ENCODE measurements around the gene DDIT4.
"Not testable (repeated sequence)": the region's sequence is repeated elsewhere in the genome, so short reads cannot be mapped to it uniquely, and the experiment has no call there.

Gene DDIT4

GRCh38 chr10:72297805-72298591 lies 24.3 kb downstream of the DDIT4 start:
- Histone ChIP-seq H3K9me3 (no peaks in the 10 kb centered on the region), H3K4me1 (ENCODE audit: control insufficient read depth in 1 of 2, insufficient read depth in 1 of 2, low read depth in 1 of 2, low read length in 1 of 2) (peaks cover 46 to 49% of the 10 kb centered on the region in 2 experiments), H3K36me3 (no peaks in the 10 kb centered on the region), H3K27ac (peak overlapping the region; percentile 97), H3K27me3 (no peaks in the 10 kb centered on the region), H3K4me3 (ENCODE audit: low read depth in 1 of 2, low read length in 1 of 2) (peak overlapping the region; percentile 65 to 81)
- TF ChIP-seq, protein P1, sequence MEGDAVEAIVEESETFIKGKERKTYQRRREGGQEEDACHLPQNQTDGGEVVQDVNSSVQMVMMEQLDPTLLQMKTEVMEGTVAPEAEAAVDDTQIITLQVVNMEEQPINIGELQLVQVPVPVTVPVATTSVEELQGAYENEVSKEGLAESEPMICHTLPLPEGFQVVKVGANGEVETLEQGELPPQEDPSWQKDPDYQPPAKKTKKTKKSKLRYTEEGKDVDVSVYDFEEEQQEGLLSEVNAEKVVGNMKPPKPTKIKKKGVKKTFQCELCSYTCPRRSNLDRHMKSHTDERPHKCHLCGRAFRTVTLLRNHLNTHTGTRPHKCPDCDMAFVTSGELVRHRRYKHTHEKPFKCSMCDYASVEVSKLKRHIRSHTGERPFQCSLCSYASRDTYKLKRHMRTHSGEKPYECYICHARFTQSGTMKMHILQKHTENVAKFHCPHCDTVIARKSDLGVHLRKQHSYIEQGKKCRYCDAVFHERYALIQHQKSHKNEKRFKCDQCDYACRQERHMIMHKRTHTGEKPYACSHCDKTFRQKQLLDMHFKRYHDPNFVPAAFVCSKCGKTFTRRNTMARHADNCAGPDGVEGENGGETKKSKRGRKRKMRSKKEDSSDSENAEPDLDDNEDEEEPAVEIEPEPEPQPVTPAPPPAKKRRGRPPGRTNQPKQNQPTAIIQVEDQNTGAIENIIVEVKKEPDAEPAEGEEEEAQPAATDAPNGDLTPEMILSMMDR (IDR thresholded peaks at IDR 0.05), result peak; percentile 31

- H3K4me1 ChIP-seq (ENCODE audit: control insufficient read depth in 1 of 2, insufficient read depth in 1 of 2, low read depth in 1 of 2, low read length in 1 of 2), result peaks cover 39 to 43% of the 10 kb centered on the region in 2 experiments
- no peaks in the 10 kb centered on the region for H3K9me3 ChIP-seq
- no peak overlapping the region for H3K4me3 ChIP-seq (ENCODE audit: low read depth in 1 of 2, low read length in 1 of 2)
- TF ChIP-seq, protein P1 (IDR thresholded peaks at IDR 0.05), result no peak
- H3K27ac ChIP-seq, result peak overlapping the region; percentile 97
- no peaks in the 10 kb centered on the region for H3K27me3 ChIP-seq
- H3K36me3 ChIP-seq, result no peaks in the 10 kb centered on the region
Observed at GRCh38 chr10:72298592-72299519, 25.1 kb downstream of the DDIT4 start.

GRCh38 chr10:72303424-72304128 lies 29.9 kb downstream of the DDIT4 start:
- Histone ChIP-seq H3K27me3 (no peaks in the 10 kb centered on the region), H3K27ac (no peak overlapping the region), H3K4me3 (ENCODE audit: low read depth in 1 of 2, low read length in 1 of 2) (no peak overlapping the region), H3K4me1 (ENCODE audit: control insufficient read depth in 1 of 2, insufficient read depth in 1 of 2, low read depth in 1 of 2, low read length in 1 of 2) (peaks cover 7% of the 10 kb centered on the region in 2 experiments), H3K36me3 (no peaks in the 10 kb centered on the region), H3K9me3 (no peaks in the 10 kb centered on the region)
- TF ChIP-seq, protein P1 (IDR thresholded peaks at IDR 0.05), result no peak

DNA sequence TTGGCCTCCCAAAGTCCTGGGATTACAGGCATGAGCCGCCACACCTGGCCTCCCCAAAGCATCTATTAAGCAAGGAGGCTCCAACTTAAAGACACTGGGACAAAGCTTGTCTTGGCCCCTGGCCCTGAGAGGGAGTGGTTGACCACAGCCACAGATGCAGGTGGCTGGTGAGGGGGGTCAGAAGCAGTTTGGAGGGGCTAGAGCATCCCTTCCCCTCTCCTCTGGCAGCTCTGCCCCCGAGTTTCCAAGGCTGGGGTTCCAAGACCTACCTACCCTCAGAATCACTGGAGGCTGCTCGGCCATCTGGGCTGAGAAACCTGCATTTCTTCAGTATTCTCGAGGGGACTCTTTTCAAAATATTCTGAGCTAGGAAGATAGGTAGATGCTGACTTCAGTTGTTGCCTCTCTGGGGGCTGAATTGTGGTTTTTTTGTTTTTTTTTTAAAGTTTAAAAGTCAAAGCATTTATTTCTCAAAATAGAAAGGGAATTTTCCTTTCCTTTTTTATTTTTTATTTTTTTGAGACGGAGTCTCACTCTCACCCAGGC lies 32.6 kb downstream of the DDIT4 start:
- Histone ChIP-seq H3K27ac (no peak overlapping the region), H3K36me3 (no peaks in the 10 kb centered on the region), H3K27me3 (no peaks in the 10 kb centered on the region), H3K4me3 (ENCODE audit: low read depth in 1 of 2, low read length in 1 of 2) (no peak overlapping the region), H3K9me3 (no peaks in the 10 kb centered on the region), H3K4me1 (ENCODE audit: control insufficient read depth in 1 of 2, insufficient read depth in 1 of 2, low read depth in 1 of 2, low read length in 1 of 2) (peaks cover 27 to 29% of the 10 kb centered on the region in 2 experiments)
- TF ChIP-seq, protein P1 (IDR thresholded peaks at IDR 0.05), result no peak

- not testable (repeated sequence) for H3K36me3 ChIP-seq; H3K27ac ChIP-seq; H3K27me3 ChIP-seq; H3K4me3 ChIP-seq (ENCODE audit: low read depth in 1 of 2, low read length in 1 of 2); H3K9me3 ChIP-seq
- peaks cover 27 to 29% of the 10 kb centered on the region in 2 experiments for H3K4me1 ChIP-seq (ENCODE audit: control insufficient read depth in 1 of 2, insufficient read depth in 1 of 2, low read depth in 1 of 2, low read length in 1 of 2)
Observed at GRCh38 chr10:72307711-72308110, 34.0 kb downstream of the DDIT4 start.
